DOHH2 (cell line): ENCODE measurements around the gene MCC.

ENCODE experiments used
- CTCF ChIP-seq: fragments of 200-600 bp; sonication (generic); IDR thresholded peaks from one replicate; pipeline ENCODE4 v1.5.1; 2014; ENCODE audit warnings: antibody characterized with exemption, mild to moderate bottlenecking, low read depth, low read length; ENCODE audit not compliant: poor library complexity, severe bottlenecking
- EZH2phosphoT487 ChIP-seq: fragments of 200-600 bp; sonication (generic); IDR thresholded peaks from 2 replicates; pipeline ENCODE4 v1.6.1; 2017; ENCODE audit warnings: borderline replicate concordance, mild to moderate bottlenecking, antibody characterized with exemption, low read length, moderate library complexity, mixed read lengths

- TF ChIP-seq CTCF (no peak), EZH2phosphoT487 (no peak)
Observed at GRCh38 chr5:113061846-113062780, 426.1 kb downstream of the MCC start.
